NCI-H187 treated with DMSO at 0.1 percent for 48 hours (cell line): ENCODE data around the gene SMAD6.
"Not testable (repeated sequence)": the region's sequence is repeated elsewhere in the genome, so short reads cannot be mapped to it uniquely, and the experiment has no call there.

Source experiments
- DNase-seq: peaks from one replicate; lab custom pipeline; 2025; lab: John Stamatoyannopoulos, UW

The SMAD6 gene

DNA sequence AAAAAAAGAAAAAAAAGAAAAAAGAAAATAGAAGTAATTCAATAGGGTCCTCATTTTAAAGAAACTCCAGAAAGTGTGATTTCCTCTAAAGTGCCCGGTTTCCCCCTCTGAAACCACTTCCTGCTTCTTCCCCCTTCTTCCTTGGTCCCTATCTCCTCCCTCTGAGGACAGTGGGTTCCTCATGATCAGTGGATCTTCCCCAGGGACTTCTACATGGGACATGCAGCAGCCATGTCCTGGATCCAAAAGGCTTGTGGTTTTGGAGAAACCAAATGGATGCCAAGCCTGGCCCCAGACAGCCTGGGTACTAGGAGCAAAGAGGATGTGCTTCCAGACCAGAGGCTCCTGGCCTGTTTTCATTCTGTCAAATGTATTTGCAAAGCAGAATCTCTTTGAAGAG lies 26.6 kb upstream of the SMAD6 start:
- no peak for DNase-seq

DNA sequence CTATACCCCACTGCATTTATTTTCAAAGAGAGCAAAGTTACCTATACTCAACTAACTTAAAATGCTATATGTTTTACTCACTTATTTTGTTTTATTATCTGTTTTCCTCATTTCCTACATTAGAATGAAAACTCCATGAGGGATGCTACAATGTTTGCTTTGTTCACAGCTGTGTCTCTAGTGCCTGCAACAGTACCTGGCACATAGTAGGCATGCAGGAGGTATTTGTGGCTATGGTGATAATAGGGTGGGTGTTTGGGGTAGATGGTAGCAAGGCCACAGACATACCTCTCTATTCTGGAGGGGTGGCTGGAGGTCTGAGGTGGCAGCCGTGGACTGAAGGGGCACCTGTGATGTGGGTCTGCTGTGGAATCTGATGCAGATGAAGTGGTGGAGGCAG lies 24.7 kb upstream of the SMAD6 start:
- no peak for DNase-seq

DNA sequence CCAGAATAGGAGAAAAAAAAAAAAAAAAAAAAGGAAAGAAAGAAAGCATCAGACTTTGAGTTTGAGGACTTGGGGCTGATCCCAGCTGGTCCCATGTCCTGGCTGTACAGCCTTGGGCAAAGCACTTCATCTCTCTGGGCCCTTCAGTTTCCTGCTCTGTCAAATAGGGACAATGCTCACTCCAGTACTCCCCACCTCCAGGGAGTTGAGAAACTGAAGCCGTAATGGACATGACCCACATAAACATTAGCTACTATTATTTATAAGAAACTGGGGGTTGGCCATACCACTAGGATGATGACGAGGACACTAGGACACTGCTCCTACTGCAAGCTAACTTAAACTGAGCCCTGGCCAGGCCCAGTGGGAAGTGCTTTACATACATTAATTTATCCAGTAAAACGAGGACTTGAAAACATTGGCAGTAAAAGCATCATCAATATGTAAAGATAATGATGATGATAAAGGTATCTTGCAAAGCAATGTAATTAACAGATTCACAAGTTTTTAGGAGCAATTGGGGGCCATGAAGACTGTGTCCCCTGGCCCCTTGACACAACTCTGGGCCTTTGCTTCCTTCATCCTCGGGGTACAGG lies 22.9 kb upstream of the SMAD6 start:
- no peak for DNase-seq

DNA sequence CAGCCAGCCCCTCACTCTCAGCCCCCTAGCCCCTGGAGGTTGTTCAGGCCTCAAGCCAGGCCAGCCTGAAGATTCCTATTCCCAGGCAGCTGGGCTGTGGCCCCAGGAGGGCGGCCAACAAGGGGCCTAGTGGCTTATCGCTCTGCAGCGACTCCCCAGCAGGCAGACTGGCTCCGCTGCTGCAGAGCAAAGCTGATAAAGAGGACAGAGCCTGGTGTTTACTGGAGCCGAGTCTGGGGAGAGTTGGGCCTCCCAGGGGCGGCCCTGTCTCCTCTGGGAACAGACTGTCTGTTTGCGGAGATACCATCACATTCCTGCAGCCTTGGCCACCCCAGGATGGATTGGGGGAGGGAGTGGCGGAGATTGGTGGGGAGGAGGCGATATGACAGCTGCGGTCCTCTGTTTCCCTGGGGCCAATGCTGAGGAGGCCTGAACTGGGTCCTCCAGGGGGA lies 22.4 kb upstream of the SMAD6 start:
- DNase-seq, result no peak

DNA sequence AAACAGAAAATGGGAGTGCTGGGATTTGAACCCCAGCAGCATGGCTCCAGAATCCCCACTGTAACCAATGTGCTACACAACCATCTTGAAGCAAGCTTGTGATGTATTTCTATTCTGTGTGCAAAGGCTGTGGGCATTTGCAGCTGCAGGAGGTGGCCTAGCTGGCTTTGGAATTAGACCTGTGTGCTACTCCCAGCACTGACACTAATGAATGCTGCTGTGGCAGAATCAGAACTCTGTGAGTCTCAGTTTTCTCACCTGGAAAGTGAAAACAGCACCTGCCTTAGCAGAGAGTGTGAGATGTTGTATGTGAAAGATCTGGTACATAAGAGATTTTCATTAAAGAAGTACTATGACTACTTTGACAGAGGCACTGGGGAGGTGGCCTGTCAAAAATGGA lies 21.5 kb upstream of the SMAD6 start:
- DNase-seq, result no peak

DNA sequence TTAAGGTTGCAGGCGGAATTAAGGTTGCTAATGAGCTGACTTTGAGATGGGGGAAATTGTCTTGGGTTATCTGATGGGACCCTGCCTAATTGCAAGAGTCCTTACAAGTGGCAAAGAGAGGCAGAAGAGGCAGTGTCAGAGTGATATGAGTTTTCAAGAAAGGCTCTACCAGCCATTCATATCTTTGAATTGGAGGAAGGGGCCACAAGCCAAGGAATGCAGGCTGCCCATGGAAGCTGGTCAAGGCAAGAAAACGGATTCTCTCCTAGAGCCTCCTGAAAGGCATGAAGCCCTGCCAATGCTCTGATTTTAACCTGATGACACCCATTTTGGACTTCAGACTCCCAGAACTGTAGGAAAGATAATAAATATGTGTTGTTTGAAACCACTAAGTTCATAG lies 20.6 kb upstream of the SMAD6 start:
- DNase-seq, result no peak

DNA sequence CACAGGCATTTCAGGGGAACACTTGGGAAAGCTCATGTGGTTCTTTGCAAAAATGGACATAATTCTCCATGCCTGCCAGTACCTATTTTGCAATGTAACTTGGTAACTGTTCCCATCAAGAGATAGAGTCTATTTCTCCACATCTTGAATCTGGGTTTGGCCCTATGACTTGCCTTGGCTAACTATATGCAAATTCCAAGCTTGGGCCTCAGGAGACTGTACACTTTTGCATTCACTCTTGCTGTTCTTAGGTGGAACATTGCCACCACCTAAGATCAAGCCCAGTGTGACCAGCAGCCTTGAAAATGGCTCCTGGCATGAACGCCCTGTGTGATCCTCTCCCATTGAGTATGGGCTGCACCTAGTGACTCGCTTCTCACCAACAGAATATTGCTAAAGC lies 19.8 kb upstream of the SMAD6 start:
- DNase-seq, result no peak

DNA sequence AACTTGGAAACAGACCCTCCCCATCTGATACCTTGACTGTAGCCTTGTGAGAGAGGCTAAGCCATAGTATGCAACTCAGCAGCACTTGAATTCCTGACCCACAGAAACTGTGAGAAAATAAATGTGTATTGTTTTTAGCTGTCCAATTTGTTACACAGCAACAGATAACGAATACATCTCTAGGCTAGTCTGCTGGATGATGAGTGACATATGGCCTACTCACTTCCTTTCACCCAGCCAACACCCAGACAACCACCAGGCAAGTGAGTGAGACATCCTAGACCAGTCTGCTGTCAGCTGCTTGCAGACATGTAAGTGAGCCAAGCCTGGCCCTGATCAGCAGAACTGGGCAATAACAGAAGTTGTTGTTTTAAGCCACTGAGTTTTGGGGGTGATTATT lies 19.2 kb upstream of the SMAD6 start:
- no peak for DNase-seq

DNA sequence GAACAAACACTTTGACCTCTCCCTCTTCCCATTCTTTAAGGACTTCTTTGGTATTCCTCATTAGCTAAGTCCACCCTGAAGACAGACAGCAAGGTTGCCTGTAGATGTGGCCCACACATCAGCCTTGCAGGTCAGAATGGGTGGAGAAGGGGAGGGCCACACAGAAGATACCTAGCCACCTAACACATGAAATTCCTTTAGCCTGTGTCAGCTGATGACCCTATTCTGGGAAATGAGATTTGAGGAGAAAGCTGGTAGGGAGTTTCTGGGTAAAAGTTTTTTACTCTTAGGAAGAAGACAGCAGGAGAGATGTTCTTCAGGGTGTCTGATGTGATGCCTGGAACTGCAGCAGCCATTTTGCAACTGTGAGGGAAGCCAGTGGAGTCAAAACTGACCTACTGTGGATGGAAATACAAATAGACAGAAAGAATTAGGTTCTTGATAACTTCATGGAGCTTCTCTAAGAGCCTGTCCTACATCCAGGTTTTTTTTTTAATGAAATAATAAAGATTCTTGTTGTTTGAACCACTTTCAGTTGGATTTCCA lies 17.8 kb upstream of the SMAD6 start:
- DNase-seq, result no peak

DNA sequence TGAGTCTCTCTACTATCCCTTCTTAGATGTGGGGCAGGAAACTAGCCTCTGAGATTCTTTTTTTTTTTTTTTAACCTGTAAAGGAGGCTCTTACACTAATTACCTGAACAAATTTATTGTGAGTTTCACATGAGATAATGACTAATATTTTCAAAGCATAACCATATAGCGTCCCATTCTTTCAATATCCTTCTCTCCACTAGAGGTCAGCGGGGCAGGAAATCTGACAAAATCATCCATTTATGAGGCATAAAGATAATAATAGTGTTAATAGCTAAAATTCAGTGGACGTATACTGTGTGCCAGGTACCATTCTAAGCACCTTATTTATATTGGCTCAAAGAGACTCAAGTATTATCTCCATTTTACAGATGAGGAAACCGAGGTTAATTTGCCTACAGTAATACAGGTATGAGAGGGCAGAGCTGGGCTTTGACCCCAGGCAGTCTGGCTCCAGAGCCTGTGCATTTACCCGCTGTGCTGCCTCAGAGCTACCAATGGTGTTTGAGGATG lies 16.3 kb upstream of the SMAD6 start:
- no peak for DNase-seq

DNA sequence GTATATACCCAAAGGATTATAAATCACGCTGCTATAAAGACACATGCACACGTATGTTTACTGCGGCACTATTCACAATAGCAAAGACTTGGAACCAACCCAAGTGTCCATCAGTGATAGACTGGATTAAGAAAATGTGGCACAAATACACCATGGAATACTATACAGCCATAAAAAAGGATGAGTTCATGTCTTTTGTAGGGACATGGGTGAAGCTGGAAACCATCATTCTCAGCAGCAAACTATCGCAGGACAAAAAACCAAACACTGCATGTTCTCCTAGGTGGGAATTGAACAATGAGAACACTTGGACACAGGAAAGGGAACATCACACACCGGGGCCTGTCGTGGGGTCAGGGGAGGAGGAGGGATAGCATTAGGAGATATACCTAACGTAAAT lies 11.1 kb upstream of the SMAD6 start:
- not testable (repeated sequence) for DNase-seq

DNA sequence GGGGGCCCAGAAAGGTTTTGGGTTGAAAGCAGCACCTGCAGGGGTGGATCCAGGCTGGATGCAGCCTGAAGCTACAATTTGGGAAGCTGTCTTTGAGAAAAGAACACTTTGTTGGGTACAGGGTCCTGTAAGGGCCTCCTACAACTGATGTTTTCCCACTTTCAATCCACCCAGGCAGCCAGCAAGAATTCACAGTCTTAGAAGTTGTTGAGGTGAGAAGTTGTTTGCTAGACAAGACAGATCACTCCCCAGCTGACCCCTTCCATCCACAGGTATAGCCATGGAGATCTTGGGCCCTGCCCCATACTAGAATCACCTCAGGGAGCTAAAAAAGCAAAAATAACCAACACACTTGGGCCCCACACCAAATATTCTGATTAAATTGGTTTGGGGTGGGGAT lies 10.3 kb upstream of the SMAD6 start:
- no peak for DNase-seq

DNA sequence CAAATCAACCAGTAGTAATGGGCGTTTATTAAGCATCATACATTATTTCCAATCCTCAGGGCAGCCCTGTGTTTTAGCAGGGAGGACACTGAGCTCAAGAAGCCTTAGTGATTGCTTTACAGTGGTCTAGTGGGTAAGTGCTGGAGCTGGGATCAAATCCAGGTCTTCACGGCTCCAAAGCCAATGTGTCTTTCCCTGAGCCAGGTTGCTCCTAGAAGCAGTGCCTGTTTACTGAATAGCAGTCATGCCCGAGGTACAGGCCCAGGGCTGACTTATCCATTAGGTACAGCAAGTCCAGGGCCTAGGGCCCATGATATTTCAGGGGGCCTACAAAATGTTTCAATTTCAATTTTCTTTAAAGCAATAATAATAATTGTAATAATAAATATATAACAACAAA lies 9.6 kb upstream of the SMAD6 start:
- DNase-seq, result no peak

DNA sequence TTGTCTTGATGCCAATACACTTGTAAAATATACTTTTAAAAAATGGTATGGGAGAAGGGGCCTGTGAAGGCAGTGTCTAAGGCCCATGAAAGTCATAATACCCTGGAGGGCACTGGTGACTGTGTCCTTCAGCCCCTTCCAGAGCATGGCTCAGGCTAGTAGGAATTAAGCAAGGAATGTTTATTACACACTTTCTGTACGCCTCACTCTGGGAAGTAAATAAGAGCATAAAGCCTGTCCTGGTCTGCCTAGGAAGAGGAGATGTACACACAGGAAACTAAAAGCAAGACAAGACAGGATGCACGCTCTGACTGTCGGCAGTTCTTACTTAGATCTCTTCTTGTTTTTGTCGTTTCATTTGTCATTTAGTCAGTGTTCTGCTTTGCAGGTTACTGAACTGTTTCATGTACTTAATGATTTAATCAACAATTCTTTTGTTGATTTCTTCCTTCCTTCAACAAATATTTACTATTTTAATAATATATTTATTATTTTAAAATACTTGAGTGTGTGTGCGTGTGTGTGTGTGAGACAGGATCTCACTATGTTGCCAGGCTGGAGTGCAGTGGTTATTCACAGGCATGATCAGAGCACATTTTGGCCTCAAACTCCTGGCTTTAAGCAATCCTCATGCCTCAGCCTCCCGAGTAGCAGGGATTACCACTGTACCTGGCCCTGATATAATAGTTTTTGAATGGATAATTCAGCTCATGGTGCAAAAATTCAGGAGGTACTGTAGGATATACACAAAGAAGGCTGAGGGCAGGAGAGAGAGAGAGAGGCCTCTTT lies 9.0 kb upstream of the SMAD6 start:
- DNase-seq, result no peak

DNA sequence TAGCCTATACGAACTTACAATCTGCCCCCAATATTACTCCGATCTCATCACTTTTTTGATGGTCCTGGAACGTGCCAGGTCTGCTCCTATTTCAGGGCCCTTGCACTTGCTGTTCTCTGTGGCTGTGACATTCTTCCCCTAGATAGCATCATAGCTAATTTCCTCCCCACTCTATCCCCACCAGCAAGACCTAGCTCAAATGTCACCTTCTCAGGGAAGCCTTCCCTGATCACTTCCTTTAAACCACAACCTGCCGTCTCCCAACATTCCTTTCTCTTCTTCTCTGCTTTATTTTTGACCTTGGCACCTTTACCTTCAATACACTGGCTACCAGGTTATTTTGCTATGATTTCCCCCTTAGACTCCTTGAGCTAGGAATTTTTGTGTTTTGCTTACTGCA lies 5.3 kb upstream of the SMAD6 start:
- DNase-seq, result no peak

DNA sequence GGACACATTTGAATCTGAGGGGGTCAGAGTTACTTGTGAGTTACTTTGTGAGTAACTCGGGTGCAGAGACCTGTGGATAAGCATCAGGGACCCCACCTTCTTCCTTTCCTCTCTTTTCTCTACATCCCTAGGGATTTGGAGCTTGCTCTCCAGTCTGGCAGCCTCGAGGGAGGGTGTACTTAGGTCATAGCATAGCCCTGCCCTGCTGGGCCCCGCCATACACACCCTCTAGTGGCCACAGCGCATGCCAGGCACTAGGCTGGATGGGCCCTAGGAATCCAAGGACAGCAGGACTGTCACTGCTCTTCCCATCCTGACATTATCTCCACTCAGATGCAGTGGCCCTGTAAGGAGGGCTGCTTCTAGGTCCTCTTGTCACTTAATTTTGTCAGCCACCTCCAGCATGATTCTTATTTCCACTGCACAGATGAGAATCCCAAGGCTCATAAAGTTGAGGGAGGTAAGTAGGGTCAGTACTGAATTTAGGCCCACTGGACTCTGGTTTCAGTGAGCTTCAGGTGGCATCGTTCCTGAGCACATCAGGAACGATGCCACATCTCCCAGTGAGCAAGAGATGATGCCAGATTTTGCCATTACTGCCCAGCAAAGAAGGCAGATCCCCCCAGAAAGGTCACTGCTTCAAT lies 3.6 kb upstream of the SMAD6 start:
- no peak for DNase-seq

DNA sequence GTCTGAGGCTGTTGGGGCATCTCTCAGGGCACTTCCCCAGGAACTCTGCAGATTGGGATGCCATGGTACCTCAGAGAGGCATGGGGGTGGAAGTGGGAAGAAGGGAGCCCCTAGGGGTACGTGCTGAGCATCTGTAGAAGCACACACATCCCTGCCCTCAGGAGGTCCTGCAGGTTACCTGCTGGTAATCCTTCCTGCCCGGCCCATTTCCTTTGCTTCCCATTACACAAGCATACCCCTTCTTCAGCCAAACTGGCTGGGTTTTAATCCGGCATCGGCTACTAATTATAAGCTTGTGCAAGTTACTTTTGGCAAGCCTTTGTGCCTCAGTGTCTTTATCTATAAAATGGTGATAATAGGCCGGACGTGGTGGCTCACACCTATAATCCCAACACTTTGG lies 3.1 kb upstream of the SMAD6 start:
- DNase-seq, result no peak

DNA sequence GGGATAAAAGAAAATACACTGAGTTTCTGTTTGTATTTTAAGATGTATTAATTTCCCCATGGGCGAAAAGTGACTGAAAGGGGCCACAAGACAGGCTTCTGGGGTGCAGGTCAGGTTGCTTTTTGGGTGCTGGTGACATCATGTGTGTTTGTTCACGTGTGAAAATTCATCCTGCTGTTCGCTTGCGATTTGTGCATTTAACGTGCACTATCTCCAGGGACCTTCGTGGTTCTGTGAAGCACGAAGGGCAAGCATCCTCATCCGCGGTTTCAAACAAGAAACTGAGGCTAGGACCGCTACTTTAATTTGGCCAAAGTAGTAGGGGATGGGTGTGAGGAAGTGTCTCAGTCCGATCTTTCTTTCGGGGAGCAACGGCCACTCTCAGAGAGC lies 1.6 kb upstream of the SMAD6 start:
- DNase-seq, result no peak

DNA sequence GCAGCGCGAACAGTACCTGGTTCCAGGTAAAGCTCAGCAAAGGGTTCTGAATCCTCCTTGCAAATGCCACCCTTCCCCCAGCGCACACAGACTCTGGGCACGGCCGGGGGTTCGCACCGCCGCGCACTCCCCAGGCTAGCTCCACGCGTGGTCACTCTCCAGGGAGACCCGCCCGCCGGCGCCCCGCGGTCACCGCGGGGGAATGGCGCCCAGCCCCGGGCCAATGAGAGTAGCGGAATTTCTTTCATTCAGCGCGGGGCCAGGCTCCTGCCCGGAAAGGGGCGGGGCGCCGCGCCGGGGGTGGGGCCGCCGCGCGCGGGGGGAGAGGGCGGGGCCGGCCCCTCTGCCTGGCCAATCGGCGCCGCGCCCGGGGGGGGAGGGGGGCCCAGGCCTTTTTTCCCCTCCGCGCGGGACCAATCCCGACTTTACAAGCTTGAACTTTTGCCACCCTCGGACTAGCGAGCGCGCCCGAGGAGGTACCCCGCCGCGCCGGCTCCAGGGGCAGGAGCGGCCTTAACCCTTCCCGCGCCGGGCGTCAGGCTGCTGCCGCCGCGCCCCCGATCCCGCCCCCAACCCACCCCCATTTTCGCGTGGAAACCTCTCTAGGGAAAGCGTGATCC lies 1.1 kb upstream of the SMAD6 start:
- DNase-seq, result no peak

DNA sequence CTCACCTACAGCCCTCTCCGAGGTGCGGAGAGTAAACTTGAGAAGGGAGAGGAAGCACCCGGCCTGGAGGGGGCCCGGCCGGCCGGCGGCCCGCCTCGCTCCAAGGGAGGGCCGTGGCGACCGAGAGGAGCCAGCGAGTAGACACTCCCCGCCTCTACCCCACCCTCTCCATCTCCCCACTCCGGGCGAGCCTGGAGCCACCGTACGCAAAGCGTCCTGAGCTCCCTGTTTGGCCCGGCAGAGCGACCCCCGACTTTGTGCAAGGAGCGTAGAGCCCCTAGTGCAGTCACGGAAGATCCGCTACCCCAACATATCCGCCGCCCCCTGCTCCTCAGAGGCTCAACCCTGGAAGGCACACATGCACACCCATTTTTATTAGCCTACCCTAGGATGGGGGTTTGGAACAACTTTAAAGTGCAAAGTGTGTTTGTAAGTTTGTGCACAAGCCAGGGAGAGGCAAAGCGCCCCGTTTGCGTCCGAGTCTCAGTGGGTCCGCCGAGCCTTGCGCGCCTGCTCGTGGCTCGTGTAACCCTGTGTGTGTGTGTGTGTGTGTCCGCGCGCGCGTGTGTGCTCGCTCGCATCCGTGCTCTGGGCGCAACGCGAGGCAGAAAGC lies 508 bp upstream of the SMAD6 start:
- no peak for DNase-seq

DNA sequence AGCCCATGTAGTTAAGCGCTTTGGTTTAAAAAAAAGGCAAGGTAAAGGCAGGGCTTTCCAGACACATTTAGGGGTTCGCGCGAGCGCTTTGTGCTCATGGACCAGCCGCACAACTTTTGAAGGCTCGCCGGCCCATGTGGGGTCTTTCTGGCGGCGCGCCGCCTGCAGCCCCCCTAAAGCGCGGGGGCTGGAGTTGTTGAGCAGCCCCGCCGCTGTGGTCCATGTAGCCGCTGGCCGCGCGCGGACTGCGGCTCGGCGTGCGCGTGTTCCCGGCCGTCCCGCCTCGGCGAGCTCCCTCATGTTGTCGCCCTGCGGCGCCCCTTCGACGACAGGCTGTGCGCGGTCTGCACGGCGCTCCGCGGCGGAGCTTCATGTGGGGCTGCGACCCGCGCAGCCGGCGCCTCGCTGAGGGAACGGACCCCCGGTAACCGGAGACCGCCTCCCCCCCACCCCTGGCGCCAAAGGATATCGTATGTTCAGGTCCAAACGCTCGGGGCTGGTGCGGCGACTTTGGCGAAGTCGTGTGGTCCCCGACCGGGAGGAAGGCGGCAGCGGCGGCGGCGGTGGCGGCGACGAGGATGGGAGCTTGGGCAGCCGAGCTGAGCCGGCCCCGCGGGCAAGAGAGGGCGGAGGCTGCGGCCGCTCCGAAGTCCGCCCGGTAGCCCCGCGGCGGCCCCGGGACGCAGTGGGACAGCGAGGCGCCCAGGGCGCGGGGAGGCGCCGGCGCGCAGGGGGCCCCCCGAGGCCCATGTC lies 927 bp downstream of the SMAD6 start:
- no peak for DNase-seq
